ENCODE data around the gene CYREN. TPM values are rescaled to one million over a fixed set of nuclear protein-coding genes. Genes with fewer than 3 reads are reported as not detected.

The CYREN gene
- total and polyA plus RNA-seq, 9 of the 15 experiments (the other 6 are each of a cell fraction or from before 2014, with no cell fraction given), result 13.9 to 108 (median 88.8) TPM

GRCh38 chr7:135170274-135170997 lies at the start of gene CYREN (continued):
- TF ChIP-seq HOXB6 (CRISPR knock-in tag; IDR thresholded peaks at IDR 0.05; ENCODE audit: borderline replicate concordance), result no peak
- TF ChIP-seq STAT6 (CRISPR knock-in tag; IDR thresholded peaks at IDR 0.05), result no peak
- no peak; the same call in 1 of the 2 replicates for TF ChIP-seq ATF3 (IDR thresholded peaks at IDR 0.05)
- peak; percentile 60; the same call in 1 of the 2 replicates for TF ChIP-seq ATF3 (CRISPR knock-in tag; conservative IDR thresholded peaks at IDR 0.05)
- no peak for TF ChIP-seq ZNF436 (CRISPR knock-in tag; IDR thresholded peaks at IDR 0.05)
- TF ChIP-seq GTF2E2 (tag; IDR thresholded peaks at IDR 0.05), result peak; percentile 97
- TF ChIP-seq EGR1 (conservative IDR thresholded peaks at IDR 0.05), result peak; percentile 59
- no peak for TF ChIP-seq GTF2B (IDR thresholded peaks at IDR 0.05; ENCODE audit: extremely low read depth, insufficient read length)
- TF ChIP-seq ZNF766 (CRISPR knock-in tag; conservative IDR thresholded peaks at IDR 0.05), result peak; percentile 58; the same call in 1 of the 2 replicates
- 0 out of 2 replicates have a peak, but pooled peaks have one; percentile 17 for TF ChIP-seq TEAD2 (tag; IDR thresholded peaks at IDR 0.05)
- TF ChIP-seq KLF1 (tag; IDR thresholded peaks at IDR 0.05), result peak; percentile 78
- peak; percentile 73; the same call in 1 of the 2 replicates for TF ChIP-seq RNF2 (IDR thresholded peaks at IDR 0.05)
- peak; percentile 89 for TF ChIP-seq HLTF (IDR thresholded peaks at IDR 0.05)
- peak; percentile 56 for TF ChIP-seq CREB1 (IDR thresholded peaks at IDR 0.05)
- TF ChIP-seq CREB1 (CRISPR knock-in tag; IDR thresholded peaks at IDR 0.05), result peak; percentile 53; the same call in 1 of the 2 replicates
- no peak for TF ChIP-seq BRF1 (IDR thresholded peaks at IDR 0.05; ENCODE audit: borderline replicate concordance, extremely low read depth, insufficient read length)
- peak; percentile 98 for TF ChIP-seq XRCC5 (IDR thresholded peaks at IDR 0.05; ENCODE audit: low read depth, low read length)
- TF ChIP-seq USF1 (CRISPR knock-in tag; IDR thresholded peaks at IDR 0.05), result 0 out of 2 replicates have a peak, but pooled peaks have one; percentile 46
- TF ChIP-seq SUPT5H (IDR thresholded peaks at IDR 0.05), result peak; percentile 96
- TF ChIP-seq ZNF639 (CRISPR knock-in tag; conservative IDR thresholded peaks at IDR 0.05 in 1 of 2, IDR thresholded peaks at IDR 0.05 in 1 of 2), result peak in 1 of 2 experiments; percentile 99; a peak in 3 of 4 replicates
- TF ChIP-seq ZNF445 (CRISPR knock-in tag; IDR thresholded peaks at IDR 0.05; ENCODE audit: low read depth), result 0 out of 2 replicates have a peak, but pooled peaks have one; percentile 25
- TF ChIP-seq NCOA2 (IDR thresholded peaks at IDR 0.05; ENCODE audit: partially characterized antibody in 2 of 2), result no peak
